ENCODE measurements around the gene QRICH2.
"Not testable (repeated sequence)": the region's sequence is repeated elsewhere in the genome, so short reads cannot be mapped to it uniquely, and the experiment has no call there.

Gene QRICH2

DNA sequence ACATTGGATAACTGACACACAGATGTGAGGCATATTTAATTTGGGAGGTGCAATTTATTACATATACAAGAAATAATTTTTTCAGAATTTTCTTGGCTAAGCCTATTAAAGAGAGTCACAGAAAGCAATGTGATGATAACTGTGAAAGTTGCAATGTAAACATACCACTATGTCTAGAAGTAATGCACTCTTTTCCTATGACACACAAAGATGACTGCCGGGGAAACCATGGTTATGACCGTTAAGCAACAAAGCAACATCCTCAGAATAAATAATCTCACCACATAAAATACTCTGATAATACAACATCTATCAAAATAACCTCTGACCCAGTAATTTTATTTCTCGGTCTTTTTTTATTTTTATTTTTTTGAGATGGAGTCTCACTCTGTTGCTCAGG is 10.5 kb upstream of the QRICH2 start:
- no peak for DNase-seq

DNA sequence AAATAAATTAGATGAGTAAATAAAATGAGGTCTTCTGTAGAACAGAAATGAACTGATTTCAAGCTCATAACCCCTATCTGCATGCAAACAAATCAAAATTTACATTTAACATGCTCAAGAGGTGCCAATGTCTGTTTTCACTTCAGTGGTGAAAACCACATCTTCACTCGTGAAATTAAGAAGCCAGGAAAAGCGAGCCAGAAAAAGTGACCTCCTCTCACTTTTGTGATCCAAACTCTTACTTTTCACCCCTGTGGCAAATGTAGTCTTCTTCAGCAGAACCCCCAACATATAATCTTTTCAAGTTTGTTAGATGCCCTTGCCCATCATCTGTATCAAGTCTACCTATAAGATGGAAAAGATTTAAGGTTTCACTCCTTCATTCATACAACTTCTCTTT is 9.5 kb upstream of the QRICH2 start:
- no peak for DNase-seq

- no peak for DNase-seq
Measured at GRCh38 chr17:76314392-76315227, 6.5 kb upstream of the QRICH2 start.

DNA sequence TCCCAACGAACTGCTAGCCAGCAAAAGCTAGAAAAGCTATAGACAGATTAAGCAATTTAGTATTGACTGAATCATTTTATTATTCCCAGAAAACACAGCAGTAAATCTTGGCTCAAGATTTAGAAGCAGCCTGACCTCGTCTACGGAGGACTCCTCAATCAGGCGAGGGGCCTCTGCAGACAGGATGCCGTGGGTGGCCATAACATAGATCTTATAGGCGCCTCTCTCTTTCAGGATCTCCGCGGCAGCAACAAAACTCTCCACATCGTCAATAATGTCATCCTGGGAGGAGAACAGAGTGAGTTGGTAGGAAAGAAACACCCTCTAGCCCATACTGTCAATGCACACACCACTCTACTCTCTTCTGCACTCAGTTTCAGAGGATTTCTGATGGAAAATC is 4.7 kb upstream of the QRICH2 start:
- no peak for DNase-seq

DNA sequence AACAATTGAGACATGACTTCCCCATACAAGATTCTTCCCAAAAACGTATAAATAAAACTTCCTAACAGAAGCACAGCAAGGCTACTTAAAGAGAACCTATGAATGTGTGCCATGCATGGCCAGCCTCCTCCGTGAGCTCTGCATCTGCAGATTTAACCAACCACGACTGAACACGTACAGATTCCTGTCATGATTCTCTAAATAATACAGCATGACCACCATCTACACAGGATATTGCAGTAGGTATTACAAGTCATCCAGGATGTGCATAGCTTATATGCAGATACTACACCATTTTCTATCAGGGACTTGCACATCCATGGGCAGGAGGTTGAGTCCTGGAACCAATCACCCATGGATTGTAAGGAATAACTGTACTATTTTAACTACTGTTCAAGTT is 1.4 kb upstream of the QRICH2 start:
- DNase-seq, result no peak

DNA sequence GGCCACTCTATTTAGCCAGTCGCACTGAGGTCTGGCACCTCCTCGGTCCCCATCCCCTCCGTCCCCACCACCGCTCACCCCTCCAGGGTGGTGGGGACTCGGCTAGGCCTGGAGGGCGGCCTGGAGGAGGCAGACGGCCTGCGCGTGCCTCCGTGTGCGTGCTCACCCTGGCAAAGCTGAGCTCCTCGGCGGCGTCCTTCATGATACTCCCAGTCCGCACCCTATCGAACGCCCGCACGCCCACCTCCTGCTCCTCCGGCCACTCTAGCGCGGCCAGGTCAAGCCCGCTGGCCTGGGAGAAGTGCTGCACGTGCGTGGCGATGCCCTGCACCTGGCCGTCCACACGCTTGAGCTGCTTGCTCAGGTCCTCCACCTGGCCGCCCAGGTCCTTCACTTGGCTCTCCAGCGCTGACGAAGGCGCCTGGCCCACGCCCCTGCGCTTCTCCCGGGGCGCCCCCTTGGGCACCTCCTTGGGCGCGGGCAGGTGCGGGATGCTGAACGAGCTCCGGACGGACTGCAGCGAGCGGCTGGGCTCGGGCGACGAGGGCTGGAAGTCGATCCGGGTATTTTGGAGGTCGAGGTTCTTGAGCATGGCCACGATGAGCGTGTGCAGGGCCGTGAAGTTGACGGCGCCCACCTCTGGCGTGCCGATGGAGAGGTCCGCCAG is 644 bp downstream of the QRICH2 start:
- no peak for DNase-seq

- not testable (repeated sequence) for DNase-seq
Measured at GRCh38 chr17:76305135-76305454, 3.0 kb downstream of the QRICH2 start.

DNA sequence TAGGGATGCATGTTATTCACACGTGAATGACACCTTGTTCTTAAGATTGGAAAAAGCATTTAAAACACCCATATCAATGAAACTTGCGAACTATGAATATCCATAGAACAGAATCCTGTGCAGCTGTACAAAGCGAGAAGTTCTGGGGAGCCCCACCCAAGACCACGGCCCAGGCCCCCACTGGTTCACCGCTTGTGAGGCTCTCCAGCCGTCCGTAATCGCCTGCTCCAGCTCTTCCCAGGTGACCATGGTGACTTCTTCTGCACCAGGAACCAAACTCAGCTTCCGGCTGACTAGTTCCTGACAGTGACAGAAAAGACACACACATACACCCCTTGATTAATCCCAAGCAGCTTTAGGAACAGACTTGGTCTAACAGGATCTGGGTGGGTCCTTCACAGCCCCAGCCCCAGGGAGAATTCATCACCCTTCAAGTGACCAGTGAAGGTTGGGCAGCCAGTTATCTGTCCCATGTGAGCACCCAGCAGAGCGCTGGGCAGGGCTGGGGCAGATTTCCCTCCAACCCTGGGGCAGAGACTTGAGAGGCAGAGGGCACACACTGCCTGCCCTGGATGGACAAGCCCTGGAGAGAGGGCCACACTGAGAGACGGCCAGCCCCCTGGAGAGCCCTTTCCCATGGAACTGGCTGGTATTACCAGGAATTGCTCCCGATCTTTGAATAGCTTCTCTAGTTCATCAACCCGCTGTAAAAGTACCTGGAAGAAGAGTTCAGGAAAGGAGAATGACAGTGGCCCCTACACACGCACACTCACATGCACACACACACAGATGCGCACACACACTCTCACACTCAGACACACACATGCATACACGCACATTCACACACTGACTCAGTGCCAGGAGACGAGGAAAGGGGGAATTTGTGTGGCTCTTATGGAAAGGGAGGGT is 3.6 kb downstream of the QRICH2 start:
- no peak for DNase-seq

DNA sequence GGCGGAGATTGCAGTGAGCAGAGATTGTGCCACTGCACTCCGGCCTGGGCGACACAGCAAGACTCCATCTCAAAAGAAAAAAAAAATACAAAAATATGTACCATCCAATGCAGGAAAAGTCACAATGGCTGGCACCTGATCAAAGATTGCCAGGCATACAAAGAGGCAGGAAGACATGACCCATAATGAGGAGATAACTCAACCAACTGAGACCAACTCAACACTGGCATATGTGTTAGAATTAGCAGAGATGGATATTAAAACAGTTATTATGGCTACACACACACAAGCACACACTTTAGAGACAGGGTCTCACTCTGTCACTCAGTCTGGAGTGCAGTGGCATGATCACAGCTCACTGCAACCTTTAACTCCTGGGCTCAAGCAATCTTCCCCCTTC is 10.6 kb downstream of the QRICH2 start:
- DNase-seq, result no peak

DNA sequence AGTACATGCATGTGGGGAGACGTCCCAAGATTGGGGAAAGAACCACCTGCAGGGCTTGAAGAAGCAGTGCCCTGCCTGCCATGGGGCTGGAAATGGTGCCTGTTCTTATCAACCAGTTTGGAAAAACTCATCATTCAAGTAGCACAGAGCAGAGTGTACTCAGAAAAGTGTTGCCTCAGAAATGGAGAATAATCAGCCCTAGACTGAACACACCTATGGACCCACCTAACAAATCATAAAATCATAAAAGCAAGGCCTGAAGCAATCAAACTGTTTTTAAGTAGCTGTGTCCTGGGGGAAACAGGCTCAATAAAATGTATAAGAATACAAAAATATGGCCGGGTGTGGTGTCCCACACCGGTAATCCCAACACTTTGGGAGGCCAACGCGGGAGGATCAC is 11.2 kb downstream of the QRICH2 start:
- DNase-seq, result no peak

DNA sequence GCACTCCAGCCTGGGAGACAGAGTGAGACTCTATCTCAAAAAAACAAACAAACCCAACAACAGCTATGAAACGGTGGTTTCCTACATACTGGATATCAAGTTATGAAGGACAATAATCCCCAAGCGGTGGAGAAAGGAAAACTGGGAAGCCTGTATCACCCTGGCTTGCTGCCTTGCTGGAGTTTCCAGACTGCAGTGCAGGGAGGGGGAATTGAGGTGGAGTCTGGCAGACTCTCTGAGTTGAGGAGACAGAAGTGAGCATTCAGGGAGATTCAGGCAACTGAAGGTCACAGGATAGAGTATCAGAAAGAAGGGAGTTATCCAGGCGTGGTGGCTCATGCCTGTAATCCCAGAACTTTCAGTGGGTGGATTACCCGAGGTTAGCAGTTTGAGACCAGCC is 11.9 kb downstream of the QRICH2 start:
- DNase-seq, result no peak

DNA sequence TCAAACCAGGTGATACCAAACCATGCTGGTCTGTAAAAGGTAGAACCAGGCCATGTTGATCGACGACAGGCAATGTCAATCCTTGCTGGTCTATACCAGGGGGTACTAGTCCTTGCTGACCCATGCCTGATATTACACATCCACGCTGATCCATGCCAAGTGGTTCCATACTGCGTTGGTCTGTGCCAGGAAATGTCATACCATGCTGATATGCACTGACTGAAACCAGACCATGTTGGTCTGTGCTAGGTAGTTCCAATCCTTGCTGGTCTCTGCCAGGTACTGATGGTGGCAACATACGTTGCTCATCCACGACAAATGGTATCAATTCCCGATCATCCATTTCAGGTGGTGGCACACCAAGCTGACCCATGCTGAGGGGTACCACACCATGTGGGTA is 15.0 kb downstream of the QRICH2 start:
- DNase-seq, result no peak

DNA sequence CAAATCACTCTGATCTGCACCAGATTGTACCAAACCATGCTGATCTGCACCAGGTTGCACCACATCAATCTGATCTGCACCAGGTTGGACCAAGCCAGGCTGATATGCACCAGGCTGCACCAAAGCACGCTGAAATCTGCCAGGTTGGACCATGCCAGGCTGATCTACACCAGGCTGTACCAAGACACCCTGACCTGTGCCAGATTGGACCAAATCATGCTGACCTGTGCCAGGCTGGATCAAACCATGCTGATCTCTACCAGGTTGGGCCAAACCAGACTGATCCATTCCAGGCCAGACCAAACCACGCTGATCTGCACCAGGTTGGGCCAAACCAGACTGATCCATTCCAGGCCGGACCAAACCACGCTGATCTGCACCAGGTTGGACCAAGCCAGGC is 15.5 kb downstream of the QRICH2 start:
- DNase-seq, result no peak

- DNase-seq, result no peak
Measured at GRCh38 chr17:76281573-76282371, 26.3 kb downstream of the QRICH2 start.

DNA sequence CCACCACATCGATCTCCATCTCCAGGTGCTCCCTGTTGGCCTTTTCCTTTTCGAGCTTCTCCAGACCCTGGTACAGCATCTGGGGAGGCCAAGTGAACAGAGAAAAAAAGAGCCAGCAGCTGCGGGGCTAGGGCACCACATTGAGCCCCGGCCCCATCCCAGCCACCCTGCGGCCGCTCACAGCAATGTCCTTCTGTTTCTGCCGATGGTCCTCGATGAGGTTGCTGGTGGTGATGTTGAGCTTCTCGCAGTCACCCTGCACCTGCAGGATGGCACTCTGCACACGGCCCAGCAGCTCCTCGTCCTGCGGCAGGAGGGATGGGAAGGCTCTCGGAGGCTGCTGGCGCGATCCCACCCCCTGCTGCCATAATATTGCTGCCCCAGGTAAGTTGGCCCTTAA is 27.4 kb downstream of the QRICH2 start:
- no peak for DNase-seq

- no peak for DNase-seq
Measured at GRCh38 chr17:76279742-76280287, 28.3 kb downstream of the QRICH2 start.

DNA sequence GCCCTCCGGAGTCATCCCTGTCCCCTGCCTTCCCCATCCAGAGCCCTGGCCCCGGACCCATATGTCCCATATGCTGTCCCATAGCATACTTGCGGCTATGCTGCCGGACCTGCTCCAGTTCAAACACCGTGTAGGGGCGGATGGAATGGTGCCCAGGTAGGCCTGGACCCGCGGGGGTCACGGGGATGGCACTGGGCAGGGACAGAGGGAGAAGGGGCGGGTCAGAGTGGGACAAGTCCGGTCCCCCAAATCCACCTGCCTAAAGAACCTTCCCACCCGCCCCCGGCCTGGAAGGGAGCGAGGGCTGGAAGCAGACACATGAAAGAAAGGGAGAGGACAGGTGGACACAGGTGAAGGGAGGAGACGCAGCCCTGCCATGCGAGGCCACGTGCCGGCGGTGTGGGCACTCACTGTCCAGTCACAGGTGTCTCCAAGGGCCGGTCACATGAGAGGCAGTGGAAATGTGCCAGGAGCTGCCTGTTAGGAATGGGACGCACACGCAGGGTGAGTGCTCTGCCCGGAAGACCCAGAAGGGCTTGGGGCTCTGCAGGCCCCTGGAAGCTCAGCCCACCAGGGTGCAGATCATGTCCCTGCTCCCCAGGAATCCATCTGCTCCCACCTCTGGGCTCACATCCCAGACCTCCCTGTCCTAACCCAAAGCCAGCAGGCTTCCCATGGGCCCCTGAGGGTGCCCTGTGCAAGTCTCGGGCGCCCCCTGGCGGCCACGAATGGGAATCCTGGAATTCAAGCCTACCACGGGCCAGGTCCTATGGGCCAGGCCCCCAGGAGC is 28.9 kb downstream of the QRICH2 start:
- DNase-seq, result peak; percentile 20

DNA sequence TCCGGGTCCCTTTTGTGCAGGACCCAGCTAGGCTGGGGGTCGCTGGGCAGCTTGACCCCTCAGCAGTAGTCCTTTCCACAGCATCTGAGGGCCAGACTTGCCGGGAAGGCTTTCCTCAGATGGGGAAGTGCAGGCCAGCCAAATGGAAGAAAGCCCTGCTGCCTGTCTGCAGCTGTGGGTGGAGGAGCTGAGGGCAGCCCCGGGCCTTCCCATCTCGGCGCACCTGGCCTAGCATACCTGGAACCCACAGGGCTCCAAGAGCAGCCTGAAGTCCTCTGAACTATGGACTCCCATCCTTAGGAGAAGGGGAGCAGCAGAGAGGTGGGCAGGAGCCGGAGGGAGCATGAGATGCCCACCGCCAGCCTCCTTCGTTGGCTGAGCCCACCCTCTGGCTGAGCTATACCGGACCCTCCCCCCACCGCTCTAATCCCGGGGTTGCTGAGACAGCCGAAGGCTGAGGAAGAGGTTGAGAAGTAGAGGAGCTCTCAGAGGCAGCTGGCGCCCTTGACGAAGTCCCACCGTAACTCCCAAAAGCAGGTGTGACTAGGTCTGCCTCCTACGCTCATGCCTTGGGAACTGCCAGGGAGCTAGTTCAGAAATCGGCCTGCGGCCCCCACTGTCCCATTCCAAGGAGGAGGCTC is 29.7 kb downstream of the QRICH2 start:
- DNase-seq, result no peak

DNA sequence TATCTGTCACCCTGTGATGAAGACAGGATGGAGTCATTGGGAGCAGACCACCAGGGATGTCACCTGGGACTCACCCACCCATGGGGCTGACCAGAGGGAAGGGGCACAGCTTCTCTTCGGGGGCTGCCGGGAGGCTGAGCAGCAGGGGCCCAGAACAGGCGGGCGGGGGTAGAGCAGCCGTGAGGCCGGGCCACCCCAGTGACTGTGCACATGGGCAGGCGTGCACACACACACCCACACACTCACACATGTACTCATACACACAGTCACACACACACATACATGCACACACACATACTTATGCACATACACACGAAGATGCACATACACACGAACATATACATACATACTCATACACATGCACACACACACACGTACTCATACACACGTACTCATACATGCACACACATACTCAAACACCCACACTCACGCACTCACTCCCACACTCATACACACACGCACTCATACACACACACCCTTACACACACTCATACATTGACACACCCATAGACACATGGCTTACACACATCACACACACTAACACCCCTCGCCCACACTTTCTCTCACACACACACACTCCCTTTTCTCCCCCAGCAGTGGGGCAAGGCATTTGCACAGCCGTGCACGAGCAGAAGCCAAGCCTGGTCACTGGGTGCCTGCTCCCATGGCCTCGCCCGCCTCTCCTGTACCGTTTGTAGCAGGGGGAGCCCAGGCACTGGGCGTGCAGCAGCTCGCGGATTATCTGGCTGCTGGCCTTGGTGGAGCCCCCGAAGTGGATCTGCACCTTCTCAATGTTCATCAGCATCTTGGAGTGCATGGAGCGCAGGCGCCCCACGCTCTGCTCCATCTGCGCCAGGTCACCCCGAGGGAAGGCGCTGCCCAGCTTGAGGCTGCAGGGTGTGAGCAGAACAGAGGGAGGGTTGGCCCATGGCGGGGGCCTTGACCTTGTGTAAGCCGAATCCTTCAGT is 30.5 kb downstream of the QRICH2 start:
- no peak for DNase-seq
